ELF-1 (cell line): ENCODE measurements around the gene CMTM6.
"Not testable (repeated sequence)": the region's sequence is repeated elsewhere in the genome, so short reads cannot be mapped to it uniquely, and the experiment has no call there.

ENCODE experiments used
- DNase-seq: peaks from one replicate; pipeline ENCODE4 v3.0.0-alpha.2; 2016; ENCODE audit warnings: low read depth, low spot score

CMTM6 gene

DNA sequence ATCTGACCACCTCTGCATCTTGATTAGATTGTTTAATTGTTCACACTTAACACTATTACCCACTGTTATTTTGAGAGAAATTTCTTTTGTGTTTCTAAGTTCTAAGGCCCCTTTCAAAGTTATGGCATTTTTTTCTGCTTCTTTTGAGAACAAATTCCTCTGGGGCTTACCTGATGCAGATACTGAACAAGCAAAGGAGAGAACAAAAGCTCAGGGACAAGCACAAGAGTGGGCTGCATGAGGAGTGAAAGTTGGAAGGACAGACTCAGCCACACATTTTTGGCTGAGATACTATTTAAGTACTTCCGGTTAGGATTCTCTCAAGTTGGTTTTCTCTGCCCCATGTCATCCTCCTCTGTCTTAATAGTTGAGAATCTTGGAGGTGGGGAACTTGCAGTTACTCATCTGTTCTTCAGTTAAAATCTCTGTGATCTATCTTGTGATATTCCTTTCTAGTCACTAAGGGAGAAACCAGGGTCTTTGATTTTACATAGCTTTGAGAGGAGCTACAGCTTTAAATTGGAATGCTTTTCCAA is 54.7 kb downstream of the CMTM6 start:
- DNase-seq, result no peak

DNA sequence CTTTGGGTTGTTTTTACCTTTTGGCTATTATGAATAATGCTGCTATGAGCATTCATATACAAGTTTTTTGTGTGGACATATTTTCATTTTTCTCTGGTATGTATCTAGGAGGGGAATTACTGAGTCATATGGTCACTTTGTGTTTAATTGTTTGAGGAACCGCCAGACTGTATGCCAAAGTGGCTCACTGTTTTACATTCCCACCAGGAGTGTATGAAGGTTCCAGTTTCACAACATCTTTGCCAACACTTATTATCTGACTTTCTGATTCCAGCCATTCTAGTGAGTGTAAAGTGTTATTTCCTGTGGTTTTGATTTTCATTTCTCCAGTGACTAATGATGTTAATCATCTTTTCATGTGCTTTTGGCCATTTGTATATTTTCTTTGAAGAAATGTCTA is 59.2 kb downstream of the CMTM6 start:
- no peak for DNase-seq

DNA sequence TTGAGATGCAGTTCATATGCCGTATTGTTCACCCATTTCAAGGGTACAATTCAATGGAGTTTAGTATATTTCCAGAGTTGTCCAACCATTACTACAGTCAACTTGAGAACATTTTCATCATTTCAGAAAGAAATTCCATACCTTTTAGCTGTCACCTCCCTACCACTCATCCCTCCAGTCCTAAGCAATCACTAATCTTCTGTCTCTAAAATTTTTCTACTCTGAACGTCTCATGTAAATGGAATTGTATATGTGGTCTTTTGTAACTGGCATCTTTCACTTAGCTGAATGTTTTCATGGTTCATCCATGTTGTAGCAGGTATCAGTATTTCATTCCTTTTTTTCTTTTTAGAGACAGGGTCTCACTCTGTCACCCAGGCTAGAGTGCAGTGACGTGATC is 59.9 kb downstream of the CMTM6 start:
- no peak for DNase-seq

DNA sequence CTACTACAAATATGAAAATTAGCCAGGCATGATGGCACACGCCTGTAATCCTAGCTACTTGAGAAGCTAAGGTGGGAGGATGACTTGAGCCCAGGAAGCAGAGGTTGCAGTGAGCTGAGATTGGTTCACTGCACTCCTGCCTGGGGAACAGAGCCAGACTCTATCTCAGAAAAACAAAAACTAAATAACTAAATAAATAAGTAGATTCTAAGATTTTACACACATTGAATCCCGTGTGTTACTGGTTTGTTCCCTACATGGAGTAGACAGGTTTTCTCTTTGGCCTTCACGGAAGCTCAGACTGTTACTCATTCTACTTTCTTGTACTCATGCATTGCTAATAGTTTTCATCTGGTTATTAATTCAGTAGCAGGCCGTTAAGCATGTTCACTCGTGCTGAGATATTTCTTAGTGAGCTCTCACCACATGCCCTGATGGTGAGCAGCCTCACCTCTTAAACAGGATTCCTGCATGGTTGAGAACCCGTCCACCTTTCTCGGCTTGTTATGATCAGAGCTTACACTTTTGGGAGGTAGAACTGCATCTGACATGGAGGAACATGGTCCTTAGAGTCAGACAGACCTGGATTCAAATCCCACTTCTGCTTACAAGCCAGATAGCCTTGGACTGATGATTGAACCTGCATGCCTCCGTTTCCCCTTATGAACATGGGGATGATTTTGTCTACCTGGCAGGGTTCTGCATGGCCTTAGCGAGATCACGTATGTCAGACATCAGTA is 61.9 kb downstream of the CMTM6 start:
- no peak for DNase-seq

DNA sequence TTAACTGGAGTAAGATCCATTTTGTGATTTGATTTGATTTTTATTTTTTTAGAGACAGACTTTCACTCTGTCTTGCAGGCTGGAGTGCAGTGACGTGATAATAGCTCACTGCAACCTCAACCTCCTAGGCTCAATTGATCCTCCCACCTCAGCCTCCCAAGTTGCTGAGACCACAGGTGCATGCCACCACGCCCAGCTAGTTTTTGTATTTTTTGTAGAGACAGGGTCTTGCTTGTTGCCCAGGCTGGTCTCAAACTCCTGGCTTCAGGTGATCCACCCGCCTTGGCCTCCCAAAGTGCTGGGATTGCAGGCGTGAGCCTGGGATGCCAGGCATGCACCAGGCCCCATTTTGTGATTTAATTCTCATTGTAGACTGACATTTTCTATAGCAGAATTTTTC is 63.2 kb downstream of the CMTM6 start:
- not testable (repeated sequence) for DNase-seq

DNA sequence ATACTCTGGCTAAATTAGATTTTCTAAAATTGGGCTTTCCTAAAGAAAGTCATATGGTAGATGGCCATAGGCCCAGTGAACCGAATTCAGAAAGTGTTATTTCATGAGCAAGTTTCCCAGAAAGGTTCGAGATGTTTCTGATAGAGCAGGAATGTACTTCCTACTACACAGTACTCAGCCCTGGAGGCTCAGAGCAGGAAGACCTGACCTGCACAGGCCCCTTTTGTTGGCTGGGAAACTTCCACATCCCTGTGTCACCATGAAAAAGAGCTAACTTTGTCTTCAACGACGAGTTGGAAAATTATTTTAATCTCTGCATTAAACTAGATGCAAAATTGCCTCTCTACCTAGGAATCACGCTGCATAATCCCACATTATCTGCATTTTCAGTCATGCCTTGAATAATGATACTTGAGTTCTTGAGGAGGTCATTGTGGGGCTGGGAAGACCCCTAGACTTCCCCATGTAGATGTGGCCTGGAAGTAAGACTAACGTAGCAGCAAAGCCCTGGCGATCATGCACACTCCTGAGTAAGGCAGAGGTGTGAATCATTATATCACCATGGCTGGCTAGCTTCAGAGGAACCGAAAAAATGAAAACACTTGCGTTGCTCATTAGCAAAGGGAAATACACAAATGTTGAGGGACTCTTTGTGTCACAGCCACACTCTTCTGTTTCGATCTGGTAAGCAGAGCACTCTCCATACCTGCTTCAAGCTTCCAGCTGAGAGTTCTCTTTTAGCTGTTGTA is 63.9 kb downstream of the CMTM6 start:
- DNase-seq, result no peak

DNA sequence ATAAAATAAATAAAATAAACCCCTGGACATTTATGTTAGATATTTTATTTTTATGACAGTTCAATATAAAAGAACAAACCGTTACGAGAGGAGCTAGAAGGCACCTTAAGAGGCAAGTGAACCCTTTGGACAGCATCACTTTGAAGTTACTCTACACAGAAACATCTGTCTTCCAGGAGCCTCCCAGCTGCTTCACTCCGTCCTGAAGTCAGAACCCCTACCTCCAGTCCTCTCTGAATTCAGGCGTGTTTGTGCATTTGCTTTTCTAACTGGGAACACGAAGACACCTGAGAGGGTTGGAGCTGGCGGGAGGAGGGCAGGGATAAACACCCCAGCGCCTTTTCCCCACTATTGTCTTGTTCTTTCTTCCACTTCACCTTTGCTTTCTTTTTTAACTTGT is 64.8 kb downstream of the CMTM6 start:
- no peak for DNase-seq

DNA sequence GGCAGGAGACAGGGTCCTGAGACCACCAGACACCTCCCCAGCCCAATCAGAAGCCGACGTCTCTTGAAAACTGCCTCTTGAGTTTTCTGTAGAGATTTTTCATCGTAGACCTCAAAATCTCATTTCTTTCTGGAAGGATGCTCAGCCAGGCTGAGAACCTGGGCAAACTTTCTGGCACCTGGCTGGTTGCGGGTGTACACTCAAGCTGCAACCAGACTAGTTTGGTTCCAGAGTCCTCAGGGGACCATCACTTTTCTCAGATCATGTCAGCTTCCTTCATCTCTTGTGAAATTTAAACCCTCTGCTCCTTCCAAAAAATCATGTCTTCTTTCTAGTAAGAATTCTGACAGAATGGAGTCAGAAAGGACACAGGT is 65.8 kb downstream of the CMTM6 start:
- DNase-seq, result no peak

DNA sequence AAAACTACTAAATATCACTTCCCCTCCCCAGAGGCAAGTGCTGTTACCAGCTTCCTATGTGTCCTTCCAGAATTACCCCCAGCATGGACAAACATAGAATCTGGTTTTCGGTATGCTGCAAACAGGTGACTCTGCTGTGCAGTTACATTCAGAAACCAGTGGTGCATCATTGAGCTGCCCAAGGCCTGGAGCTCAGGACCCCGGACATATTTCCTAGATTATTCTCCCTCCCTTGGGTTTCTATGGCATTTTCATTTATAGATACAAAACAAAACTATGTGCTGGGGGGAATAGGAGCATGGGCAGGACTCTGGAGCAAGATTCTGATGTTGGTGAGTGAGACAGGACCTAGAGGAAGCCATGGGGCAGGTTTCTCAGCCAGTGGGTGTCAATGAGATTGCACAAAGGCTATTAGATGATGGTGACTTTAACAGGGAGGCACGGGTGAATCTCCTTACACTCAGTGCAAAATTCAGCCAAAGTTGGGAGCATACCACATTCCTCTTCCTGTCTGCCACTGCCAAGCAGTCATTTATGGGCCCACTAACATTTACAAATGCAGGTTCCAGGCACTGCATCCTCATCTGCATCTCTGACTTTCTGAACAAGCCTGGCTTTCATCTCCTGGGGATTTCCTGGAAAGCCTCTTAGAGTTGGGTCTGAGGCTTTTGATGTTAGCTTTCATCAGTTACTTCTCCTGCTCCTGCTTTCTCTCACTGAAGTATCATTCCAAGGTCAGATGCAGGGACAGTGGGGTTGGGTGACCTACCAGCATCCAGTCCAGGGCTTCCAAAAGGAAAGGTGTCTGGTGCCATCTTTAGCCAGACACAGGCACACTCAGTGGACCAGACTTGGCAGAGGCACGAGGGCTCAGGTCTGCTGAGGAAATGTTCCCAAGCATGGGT is 66.5 kb downstream of the CMTM6 start:
- peak; percentile 51 for DNase-seq

DNA sequence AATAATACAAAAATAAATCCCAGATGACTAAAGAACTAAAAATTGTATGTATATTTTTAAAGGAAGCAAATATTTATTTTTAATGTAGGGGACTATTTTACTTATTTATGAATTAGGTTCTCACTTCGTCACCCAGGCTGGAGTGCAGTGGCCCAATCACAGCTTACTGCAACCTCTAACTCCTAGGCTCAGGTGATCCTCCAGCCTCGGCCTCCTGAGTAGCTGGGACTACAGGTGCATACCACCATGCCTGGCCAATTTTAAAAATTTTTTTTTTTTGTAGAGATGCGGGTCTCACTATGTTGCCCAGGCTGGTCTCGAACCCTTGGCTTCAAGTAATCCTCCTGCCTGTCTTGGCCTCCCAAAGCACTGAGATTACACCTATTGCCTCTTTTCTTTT is 68.4 kb downstream of the CMTM6 start:
- DNase-seq, result no peak

DNA sequence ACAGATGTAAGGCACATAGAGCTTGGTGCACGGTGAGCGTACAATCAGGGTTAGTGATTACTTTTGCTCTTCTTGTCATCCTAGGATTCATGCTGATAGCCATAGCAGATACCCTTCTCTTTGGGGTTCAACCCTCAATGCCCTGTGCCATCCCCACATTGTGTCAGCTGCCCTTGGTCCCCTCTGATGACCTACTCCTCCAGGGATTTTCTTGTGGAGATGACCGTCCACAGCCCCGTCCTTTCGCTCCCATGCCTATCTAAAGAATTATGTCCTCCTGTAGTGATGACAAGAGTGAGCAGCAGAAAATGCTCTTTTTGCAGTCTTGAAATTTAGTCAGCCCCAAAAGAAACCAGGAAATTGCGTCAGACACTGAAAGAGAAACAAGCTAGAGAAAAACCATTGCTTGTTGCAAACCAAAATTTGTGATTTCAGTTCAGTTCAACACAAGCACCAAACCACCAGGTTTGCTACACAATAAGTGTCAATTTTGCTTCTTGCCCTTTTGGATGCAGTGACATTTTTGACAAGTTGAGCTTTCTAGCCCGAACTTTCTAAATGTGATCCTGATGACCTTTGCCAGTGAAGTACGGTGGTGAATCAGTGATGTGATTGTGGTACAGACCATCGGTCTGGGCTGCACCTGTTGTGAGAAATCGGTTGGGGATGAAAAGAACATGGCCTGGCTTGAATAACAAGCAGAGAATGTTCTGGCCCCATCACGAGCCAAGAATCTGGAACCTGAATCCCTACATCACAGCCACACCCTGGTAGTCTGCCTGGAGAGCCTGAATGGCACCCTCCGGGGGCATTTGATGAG is 69.7 kb downstream of the CMTM6 start:
- DNase-seq, result no peak

DNA sequence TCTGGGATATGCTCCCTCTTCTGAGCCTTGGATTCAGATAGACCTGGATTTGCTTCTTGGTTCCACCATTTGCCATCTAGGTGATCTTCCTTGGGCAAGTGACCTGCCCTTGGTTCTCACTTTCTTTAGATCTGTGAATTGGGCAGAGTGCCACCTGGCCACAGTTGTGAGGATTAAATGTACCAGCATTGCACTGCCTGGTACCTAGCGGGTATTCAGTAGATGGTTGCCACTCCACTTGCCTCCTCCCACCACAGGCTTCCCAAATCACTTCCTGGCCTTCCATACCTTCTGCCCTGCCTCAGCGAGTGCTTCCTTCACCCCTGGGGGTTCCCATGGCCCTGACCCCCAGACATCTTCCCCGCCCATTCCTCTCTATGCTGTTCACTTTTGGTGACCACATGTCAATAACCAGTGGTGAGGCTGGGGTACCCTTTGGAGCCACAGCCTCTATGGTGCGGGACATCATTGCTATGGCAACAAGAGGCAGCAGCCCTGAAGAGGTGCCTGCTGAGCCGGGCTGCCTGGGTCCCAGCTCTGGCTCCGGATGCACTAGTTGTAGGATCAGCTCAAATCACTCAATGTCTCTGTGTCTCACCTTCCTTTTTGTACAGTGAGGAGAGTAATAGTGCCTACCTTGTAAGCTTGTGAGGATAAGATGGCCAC is 70.5 kb downstream of the CMTM6 start:
- DNase-seq, result no peak

DNA sequence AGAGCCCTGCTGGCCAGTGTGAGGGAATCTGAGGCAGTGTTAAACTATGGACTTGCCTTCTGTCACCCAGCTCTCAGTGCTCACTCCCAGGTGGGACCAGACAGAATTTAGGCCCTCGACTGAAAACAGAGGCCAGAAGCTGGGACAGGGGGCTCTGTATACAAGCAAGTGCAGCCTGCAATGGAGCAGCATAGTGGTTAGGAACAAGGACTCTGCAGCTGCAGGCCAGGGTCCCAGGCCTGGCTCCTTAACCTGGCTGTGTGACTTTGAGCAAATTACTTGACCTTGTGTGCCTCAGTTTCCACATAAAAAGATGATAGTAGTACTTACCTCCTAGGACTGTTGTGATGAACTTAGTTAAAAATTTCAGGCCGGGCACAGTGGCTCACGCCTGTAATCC is 71.2 kb downstream of the CMTM6 start:
- DNase-seq, result no peak
